ENCODE results near the gene CDH2. TPM values are rescaled to one million over a fixed set of nuclear protein-coding genes. Genes with fewer than 3 reads are reported as not detected.

Gene CDH2
- total RNA-seq, 3 donors from 2014 or later, result 0.63 to 11.0 (median 0.67) TPM

DNA sequence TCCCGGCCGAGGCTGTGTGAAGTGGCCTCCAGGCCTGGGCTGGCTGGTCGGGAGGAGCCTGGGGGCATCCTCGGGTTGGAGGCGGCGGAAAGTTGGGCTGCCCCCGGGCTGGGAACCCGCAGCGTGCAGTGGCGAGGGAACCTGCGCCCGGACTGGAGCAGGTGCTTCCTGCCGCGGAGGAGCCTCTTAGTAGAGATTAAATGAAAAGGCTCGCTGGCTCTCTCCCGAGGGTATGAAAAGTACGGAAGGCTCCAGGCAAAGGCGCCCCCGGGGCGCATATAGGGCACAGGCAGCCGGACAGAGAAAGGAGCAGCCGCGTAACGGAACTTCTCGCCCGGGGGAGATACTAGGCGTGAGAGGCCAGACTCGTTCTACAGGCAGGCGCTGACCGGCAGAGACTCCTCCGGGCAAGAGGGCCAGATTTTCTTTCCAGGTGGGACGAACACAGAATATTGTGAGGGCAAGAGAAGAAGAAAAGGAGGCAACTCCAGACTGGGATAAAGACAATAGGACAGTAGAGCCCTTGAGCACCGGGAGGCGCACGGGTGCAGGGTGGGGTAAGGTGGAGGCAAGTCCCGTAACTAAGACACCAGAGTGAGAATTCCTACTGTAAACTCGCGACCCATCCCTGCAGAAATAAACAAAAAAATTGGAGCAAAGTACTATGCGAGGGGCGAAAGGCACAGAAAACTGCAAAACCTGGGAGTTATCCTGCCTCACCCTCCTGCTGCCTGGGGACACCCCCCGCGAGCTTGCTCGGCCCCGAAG lies 816 bp downstream of the CDH2 start:
- Histone ChIP-seq H3K36me3 (ENCODE audit: low read depth) (no peaks in the 10 kb centered on the region), H3K4me1 (ENCODE audit: low read depth) (peaks cover 4% of the 10 kb centered on the region), H3K9me3 (no peaks in the 10 kb centered on the region), H3K4me3 (no peak overlapping the region)
- intact Hi-C loops (cut with DNase I, micrococcal nuclease), result no loop called here
- TF ChIP-seq, protein P1, sequence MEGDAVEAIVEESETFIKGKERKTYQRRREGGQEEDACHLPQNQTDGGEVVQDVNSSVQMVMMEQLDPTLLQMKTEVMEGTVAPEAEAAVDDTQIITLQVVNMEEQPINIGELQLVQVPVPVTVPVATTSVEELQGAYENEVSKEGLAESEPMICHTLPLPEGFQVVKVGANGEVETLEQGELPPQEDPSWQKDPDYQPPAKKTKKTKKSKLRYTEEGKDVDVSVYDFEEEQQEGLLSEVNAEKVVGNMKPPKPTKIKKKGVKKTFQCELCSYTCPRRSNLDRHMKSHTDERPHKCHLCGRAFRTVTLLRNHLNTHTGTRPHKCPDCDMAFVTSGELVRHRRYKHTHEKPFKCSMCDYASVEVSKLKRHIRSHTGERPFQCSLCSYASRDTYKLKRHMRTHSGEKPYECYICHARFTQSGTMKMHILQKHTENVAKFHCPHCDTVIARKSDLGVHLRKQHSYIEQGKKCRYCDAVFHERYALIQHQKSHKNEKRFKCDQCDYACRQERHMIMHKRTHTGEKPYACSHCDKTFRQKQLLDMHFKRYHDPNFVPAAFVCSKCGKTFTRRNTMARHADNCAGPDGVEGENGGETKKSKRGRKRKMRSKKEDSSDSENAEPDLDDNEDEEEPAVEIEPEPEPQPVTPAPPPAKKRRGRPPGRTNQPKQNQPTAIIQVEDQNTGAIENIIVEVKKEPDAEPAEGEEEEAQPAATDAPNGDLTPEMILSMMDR (IDR thresholded peaks at IDR 0.05), result no peak
- ATAC-seq (peak; percentile 15), DNase-seq (no peak)

DNA sequence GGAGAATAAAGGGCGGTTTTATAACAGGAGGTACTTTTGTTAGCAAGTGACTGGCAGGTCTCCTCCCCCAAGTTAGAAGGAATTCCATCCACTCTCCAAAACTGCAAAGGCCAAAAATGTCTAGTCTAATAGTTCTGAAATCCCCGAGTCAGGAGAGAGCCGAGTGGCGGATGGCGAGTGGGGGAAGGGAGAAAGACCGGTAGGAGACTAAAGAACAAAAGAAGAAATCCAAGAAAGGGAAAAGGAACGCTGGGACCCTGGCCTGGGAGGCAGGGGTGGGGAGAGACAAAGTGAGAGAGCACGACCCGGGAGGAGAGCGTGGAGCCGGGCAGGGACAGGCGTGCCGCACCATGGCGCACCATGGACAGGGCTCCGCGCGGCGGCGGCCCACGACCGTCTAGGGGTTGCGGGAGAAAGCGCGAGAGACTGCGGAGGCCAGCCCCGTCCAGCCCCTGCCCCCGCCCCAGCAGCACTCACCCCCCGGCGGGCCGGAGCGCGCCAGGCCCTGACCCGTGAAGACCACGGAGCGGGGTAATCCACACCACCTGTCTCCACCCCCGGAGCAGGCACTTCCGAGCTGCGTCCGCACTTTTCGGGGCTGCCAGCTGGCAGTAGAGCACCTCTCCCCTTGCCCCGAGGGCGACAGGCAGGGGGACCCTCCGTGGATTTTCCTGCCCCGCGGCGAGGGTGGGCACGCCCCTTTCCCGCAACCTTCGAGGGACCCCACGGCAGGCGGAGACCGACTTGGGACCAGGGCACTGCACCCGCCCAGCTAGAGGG lies 1.6 kb downstream of the CDH2 start:
- Histone ChIP-seq H3K9me3 (no peaks in the 10 kb centered on the region), H3K36me3 (ENCODE audit: low read depth) (no peaks in the 10 kb centered on the region), H3K4me1 (ENCODE audit: low read depth) (peaks cover 4% of the 10 kb centered on the region), H3K4me3 (no peak overlapping the region)
- intact Hi-C loops (cut with DNase I, micrococcal nuclease), result no loop called here
- DNase-seq, result no peak
- ATAC-seq, result peak; percentile 12
- TF ChIP-seq, protein P1 (IDR thresholded peaks at IDR 0.05), result no peak

DNA sequence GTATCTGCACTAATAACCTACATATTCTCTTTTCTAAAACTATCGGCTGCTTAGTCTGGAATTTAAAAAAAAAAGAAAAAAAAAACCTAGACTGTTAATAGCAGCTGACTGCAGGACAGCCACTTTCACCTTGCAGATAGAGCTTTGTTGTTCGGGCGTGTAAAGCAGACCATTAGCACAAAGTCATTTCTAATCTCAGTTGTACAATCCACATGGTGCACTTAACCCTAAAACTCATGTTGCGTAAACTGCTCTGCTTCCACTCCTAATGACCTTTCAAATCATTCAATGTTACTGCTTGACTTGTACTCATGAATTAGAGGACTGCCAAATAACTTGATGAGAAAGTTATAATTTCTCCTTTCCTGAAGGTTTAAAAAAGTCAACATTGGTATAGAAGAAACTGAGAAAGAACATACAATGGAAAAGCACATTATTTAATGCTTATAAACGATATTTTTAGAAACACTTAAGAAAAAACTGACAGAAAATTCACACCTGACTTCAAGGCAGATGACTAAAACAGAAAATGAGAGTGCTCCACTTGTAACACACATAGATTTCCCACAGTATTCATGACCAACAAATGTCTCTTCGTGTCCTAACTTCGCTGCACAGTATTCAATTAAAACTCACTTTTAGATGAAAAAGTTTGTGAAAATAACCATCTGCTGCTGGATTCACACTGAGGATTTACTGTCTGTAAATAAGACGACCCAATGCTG lies 2.6 kb downstream of the CDH2 start:
- H3K4me3 ChIP-seq, result no peak overlapping the region
- H3K4me1 ChIP-seq (ENCODE audit: low read depth), result peaks cover 4% of the 10 kb centered on the region
- no peaks in the 10 kb centered on the region for H3K9me3 ChIP-seq
- intact Hi-C loops (cut with DNase I, micrococcal nuclease), result no loop called here
- no peak for ATAC-seq
- TF ChIP-seq, protein P1 (IDR thresholded peaks at IDR 0.05), result no peak
- no peak for DNase-seq
- H3K36me3 ChIP-seq (ENCODE audit: low read depth), result no peaks in the 10 kb centered on the region

DNA sequence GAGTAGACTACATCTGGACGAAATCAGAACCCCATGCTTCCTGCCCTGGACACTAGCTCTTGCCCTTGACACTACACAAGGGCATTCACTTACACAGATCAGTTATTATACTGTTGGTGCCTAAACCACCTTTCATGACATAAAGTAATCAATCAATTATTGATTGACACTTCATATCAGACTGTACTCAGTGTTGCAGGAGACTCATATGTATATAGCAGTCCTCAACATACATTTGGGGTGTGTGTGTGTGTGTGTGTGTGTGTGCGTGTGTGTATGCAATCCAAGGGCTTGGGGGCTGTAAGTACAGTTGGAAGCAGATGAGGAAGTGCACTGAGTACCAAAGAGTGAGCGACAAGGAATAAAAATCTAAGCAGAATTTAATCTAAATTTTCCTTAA lies 5.1 kb downstream of the CDH2 start:
- Histone ChIP-seq H3K36me3 (ENCODE audit: low read depth) (no peaks in the 10 kb centered on the region), H3K9me3 (no peaks in the 10 kb centered on the region), H3K4me1 (ENCODE audit: low read depth) (no peaks in the 10 kb centered on the region), H3K4me3 (no peak overlapping the region)
- intact Hi-C loops (cut with DNase I, micrococcal nuclease), result no loop called here
- TF ChIP-seq, protein P1 (IDR thresholded peaks at IDR 0.05), result no peak
- ATAC-seq, result no peak
- no peak for DNase-seq

DNA sequence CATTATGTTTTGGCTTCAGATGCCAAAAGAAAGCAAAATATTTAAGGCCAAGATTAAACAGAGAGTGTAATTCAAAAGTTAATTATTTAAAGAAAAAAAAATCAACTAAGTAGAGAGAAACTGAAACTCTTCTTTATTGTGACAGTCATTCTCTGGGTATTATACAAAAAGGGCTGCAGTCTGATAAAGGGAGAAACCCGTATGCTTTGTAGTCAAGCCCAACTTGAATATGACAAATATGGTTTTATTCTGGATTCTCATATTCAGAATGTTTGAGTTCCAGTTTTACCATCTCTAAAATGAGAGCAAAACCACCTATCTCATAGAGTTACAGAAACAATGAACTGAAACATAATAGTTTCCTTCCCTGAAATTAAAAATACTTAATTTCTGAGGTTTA lies 8.2 kb downstream of the CDH2 start:
- intact Hi-C loops (cut with DNase I, micrococcal nuclease), result no loop called here
- DNase-seq (no peak), ATAC-seq (no peak)
- Histone ChIP-seq H3K9me3 (no peaks in the 10 kb centered on the region), H3K4me3 (no peak overlapping the region), H3K36me3 (ENCODE audit: low read depth) (no peaks in the 10 kb centered on the region), H3K4me1 (ENCODE audit: low read depth) (no peaks in the 10 kb centered on the region)
- TF ChIP-seq, protein P1 (IDR thresholded peaks at IDR 0.05), result no peak

All from mucosa of descending colon (tissue), 3 donors.